ENCODE results near the gene SMARCB1.

- TF ChIP-seq EP300 (IDR thresholded peaks at IDR 0.05) (no peak), CTCF (IDR thresholded peaks at IDR 0.05) (no peak), POLR2A (IDR thresholded peaks at IDR 0.05; ENCODE audit: low read depth) (no peak), POLR2AphosphoS5 (IDR thresholded peaks at IDR 0.05) (peak in 1 of 2 donors; percentile 18)
Measured at GRCh38 chr22:23777776-23778576, 8.8 kb upstream of the SMARCB1 start.
